Stimulated activated naive CD8-positive, alpha-beta T cell treated with anti-CD3 and anti-CD28 coated beads, Interleukin-15, Interleukin-2, amounts not matched to agents 100 ng/mL and 50 ng/mL, for 24 hours (primary cell): ENCODE results near the gene STK16.

Experiments used
- H3K27ac Mint-ChIP-seq: one replicate; pipeline ENCODE4 v1.8.0; 2021; ENCODE audit warnings: mild to moderate bottlenecking, mixed read lengths
- H3K27me3 Mint-ChIP-seq: one replicate; pipeline ENCODE4 v1.8.0; 2021; ENCODE audit warnings: mixed read lengths
- H3K36me3 Mint-ChIP-seq: one replicate; pipeline ENCODE4 v1.8.0; 2021; ENCODE audit warnings: low read depth, mixed read lengths
- H3K4me1 Mint-ChIP-seq: one replicate; pipeline ENCODE4 v1.8.0; 2021; ENCODE audit warnings: low read depth, mixed read lengths
- H3K4me3 Mint-ChIP-seq: one replicate; pipeline ENCODE4 v1.8.0; 2021; ENCODE audit warnings: mild to moderate bottlenecking, mixed read lengths
- H3K9me3 Mint-ChIP-seq: one replicate; pipeline ENCODE4 v1.8.0; 2021; ENCODE audit warnings: mixed read lengths

The STK16 gene

GRCh38 chr2:219209236-219210195, 35.8 kb upstream of the STK16 start:
- Mint-ChIP-seq H3K36me3 (peaks cover 47% of the 10 kb centered on the region), H3K27me3 (no peaks in the 10 kb centered on the region), H3K4me3 (no peak overlapping the region), H3K9me3 (no peaks in the 10 kb centered on the region), H3K27ac (peak overlapping the region; percentile 87), H3K4me1 (peaks cover 54% of the 10 kb centered on the region)

DNA sequence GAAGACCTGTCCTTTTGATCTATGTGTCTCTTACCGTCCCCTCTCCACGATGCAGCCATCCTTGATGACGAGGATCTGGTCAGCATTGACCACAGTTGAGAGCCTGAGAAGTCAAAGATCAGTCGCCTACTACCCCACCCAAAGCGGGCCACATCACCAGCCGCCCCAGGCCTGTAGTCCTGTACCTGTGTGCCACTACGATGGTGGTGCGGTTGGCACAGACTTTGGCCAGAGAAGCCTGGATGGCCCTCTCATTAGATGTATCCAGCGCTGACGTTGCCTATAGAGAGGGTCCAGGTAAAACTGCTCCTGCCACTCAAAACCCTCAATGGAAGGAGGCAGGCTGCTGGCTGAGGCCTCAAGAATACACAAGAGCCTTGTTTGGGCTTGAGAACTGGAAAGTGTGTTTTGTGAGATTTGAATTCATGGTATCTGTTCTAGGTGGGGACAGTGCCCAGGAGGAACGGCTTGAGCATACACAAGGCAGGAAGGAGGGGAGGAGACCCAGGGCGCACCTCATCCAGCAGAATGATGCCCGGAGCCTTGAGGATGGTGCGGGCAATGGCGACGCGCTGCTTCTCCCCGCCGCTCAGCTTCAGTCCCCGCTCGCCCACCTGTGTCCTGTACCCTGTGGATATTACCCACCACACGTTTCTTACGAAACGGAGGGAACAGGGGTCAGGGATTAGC, 34.9 kb upstream of the STK16 start:
- Mint-ChIP-seq H3K27ac (peak overlapping the region; percentile 87), H3K27me3 (no peaks in the 10 kb centered on the region), H3K4me1 (peaks cover 54% of the 10 kb centered on the region), H3K4me3 (no peak overlapping the region), H3K9me3 (no peaks in the 10 kb centered on the region), H3K36me3 (peaks cover 54% of the 10 kb centered on the region)

DNA sequence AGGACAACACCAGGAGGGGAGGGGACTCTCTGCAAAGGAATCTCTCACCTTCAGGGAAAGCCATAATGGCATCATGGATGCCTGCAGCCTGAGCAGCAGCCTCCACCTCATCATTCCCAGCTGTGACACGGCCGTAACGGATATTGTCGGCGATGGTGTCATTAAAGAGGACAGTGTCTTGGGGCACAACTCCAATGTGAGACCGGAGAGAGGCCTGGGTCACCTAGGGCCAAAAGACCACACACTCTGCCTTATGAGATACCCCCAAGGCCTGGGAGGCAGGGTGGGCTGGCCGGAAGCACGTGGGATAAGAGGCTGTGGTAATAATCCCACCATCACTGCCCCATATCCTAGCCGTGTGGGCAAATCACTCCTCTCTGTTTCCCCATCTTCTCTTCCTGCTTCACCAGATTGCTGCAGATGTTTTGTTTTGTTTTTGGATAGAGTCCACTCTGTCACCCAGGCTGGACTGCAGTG, 34.4 kb upstream of the STK16 start:
- H3K27ac Mint-ChIP-seq, result peak overlapping the region; percentile 82
- peaks cover 52% of the 10 kb centered on the region for H3K4me1 Mint-ChIP-seq

DNA sequence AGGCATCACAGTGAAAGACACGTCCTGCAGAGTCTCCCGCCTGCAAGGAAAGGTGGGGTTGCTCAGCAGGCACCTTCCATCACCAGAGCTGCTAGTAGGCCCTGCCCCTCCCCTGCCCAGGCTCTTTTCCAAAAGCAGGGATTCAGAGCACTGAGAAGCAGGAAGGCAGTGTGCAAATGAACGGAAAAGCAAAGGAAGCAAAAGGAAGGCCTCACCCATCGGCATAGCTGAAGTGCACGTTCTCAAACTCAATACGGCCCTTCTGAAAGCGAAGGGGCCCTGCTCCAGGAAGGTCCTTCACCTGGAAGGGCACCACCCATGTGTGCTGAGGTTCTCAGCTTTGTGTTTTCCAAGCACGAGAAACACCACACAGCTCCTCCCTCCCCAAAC, 32.3 kb upstream of the STK16 start:
- H3K27ac Mint-ChIP-seq, result no peak overlapping the region
- no peak overlapping the region for H3K4me3 Mint-ChIP-seq
- no peaks in the 10 kb centered on the region for H3K27me3 Mint-ChIP-seq
- peaks cover 52% of the 10 kb centered on the region for H3K36me3 Mint-ChIP-seq
- peaks cover 51% of the 10 kb centered on the region for H3K4me1 Mint-ChIP-seq
- no peaks in the 10 kb centered on the region for H3K9me3 Mint-ChIP-seq

More for the DNA sequence above, 34.4 kb upstream of the STK16 start:
- peaks cover 54% of the 10 kb centered on the region for H3K36me3 Mint-ChIP-seq
- no peak overlapping the region for H3K4me3 Mint-ChIP-seq
- H3K9me3 Mint-ChIP-seq, result no peaks in the 10 kb centered on the region
- no peaks in the 10 kb centered on the region for H3K27me3 Mint-ChIP-seq

GRCh38 chr2:219213486-219214071, 31.7 kb upstream of the STK16 start:
- Mint-ChIP-seq H3K4me3 (no peak overlapping the region), H3K27ac (no peak overlapping the region), H3K9me3 (no peaks in the 10 kb centered on the region), H3K27me3 (no peaks in the 10 kb centered on the region), H3K4me1 (peaks cover 47% of the 10 kb centered on the region), H3K36me3 (peaks cover 47% of the 10 kb centered on the region)

GRCh38 chr2:219214141-219214540, 31.1 kb upstream of the STK16 start:
- no peak overlapping the region for H3K4me3 Mint-ChIP-seq
- peaks cover 46% of the 10 kb centered on the region for H3K36me3 Mint-ChIP-seq
- no peak overlapping the region for H3K27ac Mint-ChIP-seq
- H3K27me3 Mint-ChIP-seq, result no peaks in the 10 kb centered on the region
- peaks cover 46% of the 10 kb centered on the region for H3K4me1 Mint-ChIP-seq
- no peaks in the 10 kb centered on the region for H3K9me3 Mint-ChIP-seq

GRCh38 chr2:219214786-219215185, 30.5 kb upstream of the STK16 start:
- no peak overlapping the region for H3K27ac Mint-ChIP-seq
- no peak overlapping the region for H3K4me3 Mint-ChIP-seq
- H3K36me3 Mint-ChIP-seq, result peaks cover 47% of the 10 kb centered on the region
- no peaks in the 10 kb centered on the region for H3K9me3 Mint-ChIP-seq
- H3K27me3 Mint-ChIP-seq, result no peaks in the 10 kb centered on the region
- H3K4me1 Mint-ChIP-seq, result peaks cover 42% of the 10 kb centered on the region

DNA sequence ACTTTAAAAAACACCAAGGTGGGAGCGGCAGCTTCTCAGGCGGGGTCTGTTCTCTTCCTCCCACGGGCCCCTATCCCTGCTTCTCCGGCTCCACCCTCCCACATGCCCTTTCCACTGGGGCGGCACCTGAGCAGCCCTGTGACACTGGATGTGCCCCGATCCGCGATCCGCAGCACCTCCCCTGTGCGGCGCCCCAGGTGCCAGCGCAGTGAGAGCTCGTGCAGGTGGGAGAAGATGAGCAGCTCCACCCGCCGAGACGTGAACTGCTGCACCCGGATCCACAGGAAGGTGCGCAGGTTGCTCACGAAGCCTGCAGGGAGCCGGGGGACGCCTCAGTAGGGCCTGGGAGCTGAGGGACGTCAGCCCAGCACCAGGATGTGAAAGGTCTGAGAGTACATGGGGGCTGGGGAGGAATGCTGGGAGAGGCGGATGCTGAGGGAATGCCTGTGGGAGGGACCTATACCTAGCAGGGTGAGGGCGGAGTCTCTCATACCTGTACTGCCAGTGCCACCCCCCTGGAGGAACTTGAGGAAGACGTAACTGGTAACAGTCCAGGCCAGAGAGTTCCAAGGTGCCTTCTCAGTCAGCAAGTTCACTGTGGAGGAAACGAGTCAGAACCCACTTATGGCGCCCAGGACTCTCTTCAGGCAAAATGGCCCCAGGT, 29.3 kb upstream of the STK16 start:
- Mint-ChIP-seq H3K27me3 (no peaks in the 10 kb centered on the region), H3K9me3 (no peaks in the 10 kb centered on the region), H3K4me1 (peaks cover 32% of the 10 kb centered on the region), H3K4me3 (no peak overlapping the region), H3K27ac (no peak overlapping the region), H3K36me3 (peaks cover 39% of the 10 kb centered on the region)

GRCh38 chr2:219216535-219216915, 28.8 kb upstream of the STK16 start:
- H3K36me3 Mint-ChIP-seq, result peaks cover 39% of the 10 kb centered on the region
- no peaks in the 10 kb centered on the region for H3K9me3 Mint-ChIP-seq
- no peaks in the 10 kb centered on the region for H3K27me3 Mint-ChIP-seq
- H3K4me1 Mint-ChIP-seq, result peaks cover 27% of the 10 kb centered on the region
- H3K4me3 Mint-ChIP-seq, result peak overlapping the region; percentile 58
- H3K27ac Mint-ChIP-seq, result peak overlapping the region; percentile 26

- H3K36me3 Mint-ChIP-seq, result peaks cover 36% of the 10 kb centered on the region
- H3K4me3 Mint-ChIP-seq, result peak overlapping the region; percentile 85
- H3K4me1 Mint-ChIP-seq, result peaks cover 23% of the 10 kb centered on the region
- H3K27me3 Mint-ChIP-seq, result no peaks in the 10 kb centered on the region
- peak overlapping the region; percentile 84 for H3K27ac Mint-ChIP-seq
- no peaks in the 10 kb centered on the region for H3K9me3 Mint-ChIP-seq
Observed at GRCh38 chr2:219218217-219218731, 27.0 kb upstream of the STK16 start.

DNA sequence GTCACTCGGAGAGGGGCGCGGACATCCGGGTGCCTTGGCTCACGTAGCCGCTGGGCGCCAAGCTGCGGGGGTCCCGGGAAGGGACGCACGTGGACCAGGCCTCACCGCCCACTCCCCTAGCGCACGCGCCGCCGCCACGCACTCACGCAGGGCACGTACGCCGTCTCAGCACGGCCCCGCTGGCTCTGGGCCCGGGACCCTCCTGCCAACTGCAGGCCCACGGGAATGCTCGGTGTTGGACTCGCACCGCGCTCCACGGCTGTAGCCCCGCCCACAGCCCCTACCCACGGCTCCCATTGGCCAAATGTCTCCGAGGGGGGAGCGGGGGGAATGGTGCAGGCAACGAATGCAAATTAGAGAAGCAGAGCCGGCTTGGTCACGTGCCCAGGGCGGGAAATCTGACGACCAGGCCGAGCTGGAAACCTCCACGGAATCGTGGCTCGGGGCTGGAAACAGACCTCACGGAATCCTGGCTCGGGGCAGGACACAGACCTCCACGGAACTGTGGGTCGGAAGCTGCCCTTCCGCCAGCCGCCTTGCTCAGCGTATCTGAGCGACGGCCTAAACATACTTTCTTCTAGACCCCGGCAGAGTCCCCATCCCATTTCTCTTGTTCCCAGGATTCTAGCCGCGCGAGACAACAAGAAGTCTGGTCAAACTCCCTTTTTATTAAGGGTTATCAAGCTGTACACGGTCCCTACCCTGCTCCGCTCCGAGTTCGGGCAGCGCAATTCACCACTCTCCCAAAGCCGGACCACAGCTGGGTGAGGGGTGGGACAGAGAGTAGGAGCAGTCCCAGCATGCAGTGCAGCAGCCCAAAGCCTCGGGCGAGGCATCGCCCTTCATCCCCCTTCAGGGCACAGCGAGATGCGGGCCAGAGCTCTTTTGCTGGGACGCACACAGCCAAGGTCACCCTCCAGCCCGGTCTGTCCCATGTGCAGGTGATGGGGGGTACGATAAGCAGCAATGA, 26.3 kb upstream of the STK16 start, which contains the start of gene ABCB6:
ABCB6 (minus strand) TSS at position 227 of the 970 bp plus-strand sequence. CDS start 285 bp downstream, outside the sequence.
- peak within 1 kb of the TSS; percentile 85 for H3K4me3 Mint-ChIP-seq
- no peaks in the 10 kb centered on the region for H3K27me3 Mint-ChIP-seq
- peaks cover 39% of the 10 kb centered on the region for H3K36me3 Mint-ChIP-seq
- no peaks in the 10 kb centered on the region for H3K9me3 Mint-ChIP-seq
- peak within 1 kb of the TSS; percentile 84 for H3K27ac Mint-ChIP-seq
- peaks cover 23% of the 10 kb centered on the region for H3K4me1 Mint-ChIP-seq

DNA sequence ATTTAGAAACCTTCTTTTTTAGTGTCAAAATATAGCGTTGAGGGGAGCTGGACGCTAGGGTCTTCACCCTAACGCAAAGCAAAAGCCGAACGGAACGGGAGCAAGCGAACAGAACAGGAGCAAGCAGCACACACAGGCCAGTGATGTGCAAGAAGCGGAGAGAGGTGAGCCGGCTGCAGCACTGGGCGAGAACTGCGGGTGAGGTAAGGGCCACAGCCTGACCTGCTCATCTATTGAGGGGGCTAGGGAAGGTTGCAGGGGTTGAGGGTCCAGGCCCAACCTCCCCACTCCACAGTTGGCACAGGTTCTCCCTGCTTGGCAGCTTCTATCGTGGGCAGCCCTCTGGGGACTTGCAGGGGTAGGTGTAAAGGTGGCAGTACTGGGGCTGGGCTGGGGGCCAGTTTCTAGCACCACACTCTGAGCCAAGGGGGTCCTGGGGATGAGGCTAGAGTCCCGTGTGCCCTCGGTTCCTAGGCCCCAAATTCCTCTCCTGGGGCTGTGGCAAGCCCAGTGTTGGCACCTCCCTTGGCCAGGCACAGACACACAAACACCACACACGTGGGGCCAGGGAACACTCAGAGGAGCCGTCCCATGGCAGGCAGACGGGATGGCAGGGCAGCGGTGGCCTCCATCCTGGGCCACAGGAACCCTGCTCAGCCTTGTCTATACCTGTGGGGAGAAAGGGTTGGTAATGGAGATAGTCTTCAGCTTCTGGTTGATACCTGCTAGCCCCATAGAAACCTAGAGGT, 25.3 kb upstream of the STK16 start:
- peaks cover 24% of the 10 kb centered on the region for H3K4me1 Mint-ChIP-seq
- H3K27ac Mint-ChIP-seq, result no peak overlapping the region
- peaks cover 40% of the 10 kb centered on the region for H3K36me3 Mint-ChIP-seq
- H3K4me3 Mint-ChIP-seq, result no peak overlapping the region
- H3K9me3 Mint-ChIP-seq, result no peaks in the 10 kb centered on the region
- no peaks in the 10 kb centered on the region for H3K27me3 Mint-ChIP-seq
